Epithelial cell of esophagus (primary cell): ENCODE data around the gene GYPC.

Experiments used
- DNase-seq: peaks from one replicate; pipeline ENCODE4 v3.0.0; 2010; ENCODE audit warnings: low read depth
- H3K4me3 ChIP-seq: 2 replicates; pipeline ENCODE4 v1.5.1; 2011; ENCODE audit warnings: mild to moderate bottlenecking, low read length, control low read depth
- CTCF ChIP-seq: IDR thresholded peaks from 2 replicates; pipeline ENCODE4 v1.5.1; 2011; ENCODE audit warnings: low read depth, mild to moderate bottlenecking, low read length, control low read depth, inconsistent platforms; ENCODE audit not compliant: insufficient read depth; ENCODE audit errors: missing control alignments

Gene GYPC

GRCh38 chr2:126699018-126699417 is 43.1 kb downstream of the GYPC start:
- DNase-seq: no peak
- no peak for TF ChIP-seq CTCF
- H3K4me3 ChIP-seq: no peak overlapping the region

- DNase-seq: no peak
- no peak for TF ChIP-seq CTCF
- no peak overlapping the region for H3K4me3 ChIP-seq
Measured at GRCh38 chr2:126699716-126700581, 44.0 kb downstream of the GYPC start.

- no peak for TF ChIP-seq CTCF
- no peak for DNase-seq
- H3K4me3 ChIP-seq: no peak overlapping the region
Measured at GRCh38 chr2:126700677-126701076, 44.7 kb downstream of the GYPC start.

GRCh38 chr2:126703311-126703710 is 47.4 kb downstream of the GYPC start:
- TF ChIP-seq CTCF: no peak
- DNase-seq: no peak
- H3K4me3 ChIP-seq: no peak overlapping the region

- TF ChIP-seq CTCF: no peak
- no peak overlapping the region for H3K4me3 ChIP-seq
- no peak for DNase-seq
Measured at GRCh38 chr2:126704434-126705160, 48.6 kb downstream of the GYPC start.

GRCh38 chr2:126707191-126707590 is 51.2 kb downstream of the GYPC start:
- TF ChIP-seq CTCF: no peak
- no peak overlapping the region for H3K4me3 ChIP-seq
- no peak for DNase-seq

GRCh38 chr2:126707941-126708340 is 52.0 kb downstream of the GYPC start:
- no peak for TF ChIP-seq CTCF
- H3K4me3 ChIP-seq: no peak overlapping the region
- no peak for DNase-seq
